K562 (cell line): ENCODE results near the gene OR10G7. TPM values are rescaled to one million over a fixed set of nuclear protein-coding genes. Genes with fewer than 3 reads are reported as not detected.
A peak's percentile ranks its signal among the peaks of the same experiment; 100 is the strongest.

Experiments
- ATF1 ChIP-seq, 2 experiments: fragments of 450-650 bp in 1 of 2; IDR thresholded peaks; 2 replicates each; pipeline ENCODE4 v1.6.1; 2016; ENCODE audit warnings: missing compliant biosample characterization in 1 of 2, missing genetic modification characterization in 1 of 2
- EP400 ChIP-seq: fragments of 450-650 bp; IDR thresholded peaks from 2 replicates; pipeline ENCODE4 v1.6.1; 2017; ENCODE audit warnings: antibody characterized with exemption, mild to moderate bottlenecking, moderate library complexity
- ESRRA ChIP-seq: fragments of 450-650 bp; IDR thresholded peaks from 2 replicates; pipeline ENCODE4 v1.6.1; 2014; ENCODE audit warnings: low read depth, mild to moderate bottlenecking, moderate library complexity, borderline replicate concordance
- FOSL1 ChIP-seq: fragments of 200-800 bp; sonication (Bioruptor generic); conservative IDR thresholded peaks from 2 replicates; pipeline ENCODE4 v1.6.1; 2016; ENCODE audit warnings: missing genetic modification characterization, missing compliant biosample characterization
- FOXA1 ChIP-seq: fragments of 450-650 bp; IDR thresholded peaks from 2 replicates; pipeline ENCODE4 v1.6.1; 2016; ENCODE audit warnings: mild to moderate bottlenecking, borderline replicate concordance
- FOXM1 ChIP-seq, 2 experiments: fragments of 450-650 bp in 1 of 2; sonication (generic) in 1 of 2; formaldehyde crosslinking in 1 of 2; IDR thresholded peaks; 2 replicates each; pipeline versions ENCODE4 v1.6.1 to v1.9.0; 2017 to 2022; ENCODE audit warnings: low read depth in 2 of 2, mild to moderate bottlenecking in 2 of 2, missing genetic modification reagents in 1 of 2, moderate library complexity in 1 of 2
- GATAD2A ChIP-seq: fragments of 450-650 bp; IDR thresholded peaks from 2 replicates; pipeline ENCODE4 v1.6.1; 2017
- HNRNPH1 ChIP-seq: fragments of 200-400 bp; formaldehyde crosslinking; optimal IDR thresholded peaks from 2 replicates; pipeline ENCODE3; 2017; ENCODE audit warnings: low read depth, mild to moderate bottlenecking, low read length, moderate library complexity
- L3MBTL2 ChIP-seq: fragments of 450-650 bp; IDR thresholded peaks from 2 replicates; pipeline ENCODE4 v1.6.1; 2016; ENCODE audit warnings: mild to moderate bottlenecking, moderate library complexity
- MECOM ChIP-seq: fragments of 250-450 bp; sonication (Bioruptor Pico); IDR thresholded peaks from 2 replicates; pipeline ENCODE4 v1.8.0; 2022; ENCODE audit warnings: inconsistent platforms
- NFIC ChIP-seq: fragments of 450-650 bp; IDR thresholded peaks from 2 replicates; pipeline ENCODE4 v1.6.1; 2017; ENCODE audit warnings: mild to moderate bottlenecking, inconsistent platforms
- NR3C1 ChIP-seq: sonication (generic); formaldehyde crosslinking; IDR thresholded peaks from 2 replicates; pipeline ENCODE4 v1.8.1; 2022; ENCODE audit warnings: missing genetic modification reagents
- PHTF2 ChIP-seq: fragments of 250-450 bp; sonication (Bioruptor Pico); IDR thresholded peaks from 2 replicates; pipeline ENCODE4 v1.5.0; 2021; ENCODE audit warnings: mild to moderate bottlenecking
- PPARD ChIP-seq: fragments of 250-450 bp; sonication (Bioruptor Pico); IDR thresholded peaks from 2 replicates; pipeline ENCODE4 v1.8.0; 2022; ENCODE audit warnings: inconsistent platforms, mild to moderate bottlenecking, moderate library complexity
- RBFOX2 ChIP-seq: fragments of 200-400 bp; formaldehyde crosslinking; IDR thresholded peaks from 2 replicates; pipeline ENCODE4 v1.6.1; 2017; ENCODE audit warnings: low read depth, mild to moderate bottlenecking, low read length, moderate library complexity
- SIN3A ChIP-seq, 2 experiments: fragments of 150-350 bp in 1 of 2; IDR thresholded peaks; 2 replicates each; pipeline ENCODE4 v1.6.1; 2011 to 2016; ENCODE audit warnings: borderline replicate concordance in 2 of 2, low read depth in 2 of 2, low read length in 2 of 2, mild to moderate bottlenecking in 2 of 2, moderate library complexity in 2 of 2; ENCODE audit not compliant: control insufficient read depth in 1 of 2
- SIRT6 ChIP-seq: IDR thresholded peaks from one replicate; pipeline ENCODE4 v1.6.1; 2012; ENCODE audit warnings: low read depth, mild to moderate bottlenecking, control low read depth, inconsistent platforms, low read length, moderate library complexity
- ZBTB8A ChIP-seq: fragments of 450-650 bp; IDR thresholded peaks from 2 replicates; pipeline ENCODE4 v1.6.1; 2018; ENCODE audit warnings: mild to moderate bottlenecking, moderate library complexity; ENCODE audit not compliant: partially characterized antibody
- ZFP1 ChIP-seq: fragments of 450-650 bp; formaldehyde crosslinking; IDR thresholded peaks from 2 replicates; pipeline ENCODE4 v1.4.0; 2020; ENCODE audit warnings: mild to moderate bottlenecking, mixed read lengths
- ZNF175 ChIP-seq: fragments of 200-800 bp; sonication (Bioruptor generic); IDR thresholded peaks from 2 replicates; pipeline ENCODE4 v1.6.1; 2016; ENCODE audit warnings: low read depth, mild to moderate bottlenecking, missing genetic modification characterization, missing compliant biosample characterization
- ZNF232 ChIP-seq: sonication (generic); formaldehyde crosslinking; IDR thresholded peaks from 2 replicates; pipeline ENCODE4 v1.8.0; 2022; ENCODE audit warnings: mild to moderate bottlenecking, missing genetic modification reagents
- ZNF384 ChIP-seq: IDR thresholded peaks from 2 replicates; pipeline ENCODE4 v1.6.1; 2012; ENCODE audit warnings: low read depth, low read length, improper control_type of control experiment
- ZNF444 ChIP-seq: fragments of 250-450 bp; sonication (Bioruptor Pico); IDR thresholded peaks from 2 replicates; pipeline ENCODE4 v1.4.0; 2020; ENCODE audit warnings: mild to moderate bottlenecking, moderate library complexity
- ZNF764 ChIP-seq: fragments of 250-450 bp; sonication (Bioruptor Pico); IDR thresholded peaks from 2 replicates; pipeline ENCODE4 v1.4.0; 2020; ENCODE audit warnings: low read depth, mild to moderate bottlenecking, moderate library complexity
- polyA plus RNA-seq, 8 experiments: library from polyadenylated mRNA; depleted of rRNA in 4 of 8; stranded (reverse) in 5 of 8; unstranded in 3 of 8; fragments of >200 nt; fragmentation: Nextera tagmentation in 2 of 8; fragmentation: Illumina TruSeq in 1 of 8; extraction: Ambion mirVana in 2 of 8; extraction: Trizol in 1 of 8; gene quantifications; 2 replicates each; pipeline versions ENCODE4 v1.2.1 to v1.2.3, GENCODE V29; 2011 to 2014; ENCODE audit warnings: inconsistent platforms in 1 of 8, missing spikeins in 1 of 8
- total RNA-seq, 7 experiments: library from RNA; depleted of rRNA in 6 of 7; stranded (reverse); fragments of >200 nt in 6 of 7; fragmentation: Illumina TruSeq in 2 of 7; extraction: Trizol in 2 of 7; gene quantifications; 2 replicates each; pipeline versions ENCODE4 v1.2.1 to v1.2.3, GENCODE V29; 2011 to 2021; ENCODE audit warnings: low replicate concordance in 1 of 7
- TF ChIP-seq, protein P1 (sequence below): sonication (generic); formaldehyde crosslinking; IDR thresholded peaks from 2 replicates; pipeline ENCODE4 v1.8.1; 2023; ENCODE audit warnings: mild to moderate bottlenecking, missing genetic modification reagents
- TF ChIP-seq, protein P2 (sequence below): fragments of 450-650 bp; IDR thresholded peaks from 2 replicates; pipeline ENCODE4 v1.6.1; 2016; ENCODE audit warnings: borderline replicate concordance

Gene OR10G7
- total and polyA plus RNA-seq, 9 of the 15 experiments (the other 6 are each of a cell fraction or from before 2014, with no cell fraction given): not detected

DNA sequence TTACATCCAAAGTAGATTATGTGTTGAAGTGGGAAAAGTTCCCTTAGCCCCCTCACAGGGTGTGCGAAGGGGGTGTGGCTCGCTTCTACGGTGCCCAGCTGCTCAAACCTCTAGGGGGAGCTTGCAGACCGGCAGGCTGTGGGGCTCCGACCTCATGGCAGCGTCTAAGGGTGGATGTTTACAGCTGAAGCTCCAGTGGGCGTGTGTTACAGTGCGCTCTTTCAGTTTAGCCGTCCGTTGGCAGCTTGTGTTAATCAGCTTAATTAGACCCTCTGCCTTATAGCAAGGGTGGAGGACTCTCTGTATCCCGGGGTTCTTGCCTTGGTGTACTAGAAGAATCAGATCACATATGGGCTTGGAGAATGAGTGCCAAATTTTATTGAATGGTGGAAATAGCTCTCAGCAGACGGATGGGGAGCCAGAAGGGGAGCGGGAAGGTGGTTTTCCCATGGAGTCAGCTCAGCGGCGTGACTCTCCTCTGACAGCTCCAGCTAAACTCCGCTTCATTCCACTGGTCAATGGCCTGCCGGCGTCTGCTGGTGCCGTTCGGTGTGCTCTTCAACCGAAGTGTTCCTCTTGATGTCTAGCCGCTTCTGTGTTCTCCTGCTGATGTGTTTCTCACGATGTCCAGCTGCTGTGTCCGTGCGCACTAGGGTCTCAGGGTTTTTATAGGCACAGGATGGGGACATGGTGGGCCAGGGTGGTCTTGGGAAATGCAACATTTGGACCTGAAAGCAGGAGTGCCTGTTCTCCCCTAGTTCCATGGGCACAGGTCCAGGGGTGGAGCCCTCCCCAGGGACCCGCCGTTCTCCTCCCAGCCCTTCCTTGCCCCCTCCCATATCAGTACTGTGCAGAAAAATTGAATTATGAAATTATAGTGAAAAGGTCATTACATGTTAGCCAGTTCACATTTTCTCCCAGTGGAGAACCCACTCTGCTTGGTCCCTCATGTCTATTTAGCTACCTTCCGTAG is 28.6 kb upstream of the OR10G7 start (continued):
- no peak for TF ChIP-seq FOXM1 (IDR thresholded peaks at IDR 0.05; ENCODE audit: low read depth)
- 0 out of 2 replicates have a peak, but pooled peaks have one; percentile 21 for TF ChIP-seq FOXM1 (CRISPR knock-in tag; IDR thresholded peaks at IDR 0.05; ENCODE audit: low read depth)
- 0 out of 2 replicates have a peak, but pooled peaks have one; percentile 33 for TF ChIP-seq FOSL1 (tag)
- no peak for TF ChIP-seq ZNF444 (CRISPR knock-in tag)
- TF ChIP-seq MECOM (CRISPR knock-in tag): no peak
- no peak for TF ChIP-seq PHTF2 (CRISPR knock-in tag)
- peak; percentile 71 for TF ChIP-seq EP400
- no peak for TF ChIP-seq ZFP1 (CRISPR knock-in tag)
- TF ChIP-seq NFIC: peak; percentile 18; the same call in 1 of the 2 replicates
- TF ChIP-seq ZNF232: no peak
- TF ChIP-seq HNRNPH1: no peak
- no peak for TF ChIP-seq GATAD2A
- peak; percentile 87 for TF ChIP-seq L3MBTL2
- no peak for TF ChIP-seq NR3C1
- TF ChIP-seq, protein P1, sequence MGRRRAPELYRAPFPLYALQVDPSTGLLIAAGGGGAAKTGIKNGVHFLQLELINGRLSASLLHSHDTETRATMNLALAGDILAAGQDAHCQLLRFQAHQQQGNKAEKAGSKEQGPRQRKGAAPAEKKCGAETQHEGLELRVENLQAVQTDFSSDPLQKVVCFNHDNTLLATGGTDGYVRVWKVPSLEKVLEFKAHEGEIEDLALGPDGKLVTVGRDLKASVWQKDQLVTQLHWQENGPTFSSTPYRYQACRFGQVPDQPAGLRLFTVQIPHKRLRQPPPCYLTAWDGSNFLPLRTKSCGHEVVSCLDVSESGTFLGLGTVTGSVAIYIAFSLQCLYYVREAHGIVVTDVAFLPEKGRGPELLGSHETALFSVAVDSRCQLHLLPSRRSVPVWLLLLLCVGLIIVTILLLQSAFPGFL (CRISPR knock-in tag): no peak
- TF ChIP-seq ATF1 (CRISPR knock-in tag; IDR thresholded peaks at IDR 0.05): no peak
- TF ChIP-seq ATF1 (tag; IDR thresholded peaks at IDR 0.05): peak; percentile 61
- no peak for TF ChIP-seq FOXA1
- TF ChIP-seq ZNF175 (CRISPR knock-in tag): no peak
- TF ChIP-seq PPARD (CRISPR knock-in tag): no peak
- TF ChIP-seq ZNF384: 0 out of 2 replicates have a peak, but pooled peaks have one; percentile 19
- TF ChIP-seq ESRRA: 0 out of 2 replicates have a peak, but pooled peaks have one; percentile 32
- peak; percentile 93 to 96; a peak in 2 of 4 replicates for TF ChIP-seq SIN3A (IDR thresholded peaks at IDR 0.05; ENCODE audit: borderline replicate concordance in 2 of 2, control insufficient read depth in 1 of 2, low read depth in 2 of 2, low read length in 2 of 2)
- TF ChIP-seq RBFOX2: peak; percentile 33; the same call in 1 of the 2 replicates
- TF ChIP-seq ZNF764 (CRISPR knock-in tag): no peak
- TF ChIP-seq, protein P2, sequence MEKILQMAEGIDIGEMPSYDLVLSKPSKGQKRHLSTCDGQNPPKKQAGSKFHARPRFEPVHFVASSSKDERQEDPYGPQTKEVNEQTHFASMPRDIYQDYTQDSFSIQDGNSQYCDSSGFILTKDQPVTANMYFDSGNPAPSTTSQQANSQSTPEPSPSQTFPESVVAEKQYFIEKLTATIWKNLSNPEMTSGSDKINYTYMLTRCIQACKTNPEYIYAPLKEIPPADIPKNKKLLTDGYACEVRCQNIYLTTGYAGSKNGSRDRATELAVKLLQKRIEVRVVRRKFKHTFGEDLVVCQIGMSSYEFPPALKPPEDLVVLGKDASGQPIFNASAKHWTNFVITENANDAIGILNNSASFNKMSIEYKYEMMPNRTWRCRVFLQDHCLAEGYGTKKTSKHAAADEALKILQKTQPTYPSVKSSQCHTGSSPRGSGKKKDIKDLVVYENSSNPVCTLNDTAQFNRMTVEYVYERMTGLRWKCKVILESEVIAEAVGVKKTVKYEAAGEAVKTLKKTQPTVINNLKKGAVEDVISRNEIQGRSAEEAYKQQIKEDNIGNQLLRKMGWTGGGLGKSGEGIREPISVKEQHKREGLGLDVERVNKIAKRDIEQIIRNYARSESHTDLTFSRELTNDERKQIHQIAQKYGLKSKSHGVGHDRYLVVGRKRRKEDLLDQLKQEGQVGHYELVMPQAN: peak; percentile 83; the same call in 1 of the 2 replicates
- TF ChIP-seq SIRT6: no peak
- no peak for TF ChIP-seq ZBTB8A
